ENCODE data around the gene MLEC.

DNA sequence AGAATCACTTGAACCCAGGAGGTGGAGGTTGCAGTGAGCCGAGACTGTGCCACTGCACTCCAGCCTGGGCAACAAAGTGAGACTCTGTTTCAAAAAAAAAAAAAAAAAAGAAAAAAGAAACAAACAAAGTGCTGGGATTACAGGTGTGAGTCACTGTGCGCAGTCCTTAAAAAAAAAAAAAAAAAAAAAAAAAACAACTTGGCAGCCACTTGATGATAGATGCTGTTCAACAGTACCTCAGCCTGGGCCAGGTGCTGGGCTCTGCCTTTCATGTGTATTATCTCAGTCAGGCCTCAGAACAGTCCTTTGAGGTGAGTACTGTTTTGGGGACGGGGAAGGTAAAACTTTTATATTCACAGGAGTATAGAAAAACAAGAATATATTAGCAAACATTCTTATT is 48.2 kb downstream of the MLEC start:
- TF ChIP-seq POLR2A (IDR thresholded peaks at IDR 0.05): no peak
- TF ChIP-seq CTCF (IDR thresholded peaks at IDR 0.05 in 4 of 5, conservative IDR thresholded peaks at IDR 0.05 in 1 of 5): no peak
